Stimulated activated CD4-positive, alpha-beta T cell treated with anti-CD3 and anti-CD28 coated beads, Interleukin-12 subunit alpha, Interleukin-12 subunit beta, amount 100 ng/mL, for 24 hours (primary cell): ENCODE measurements around the gene KCNK5.

ENCODE experiments used
- DNase-seq, 2 experiments: peaks; one replicate each; pipeline ENCODE4 v3.0.0-alpha.2; 2020; ENCODE audit warnings: low read depth in 2 of 2

Gene KCNK5

DNA sequence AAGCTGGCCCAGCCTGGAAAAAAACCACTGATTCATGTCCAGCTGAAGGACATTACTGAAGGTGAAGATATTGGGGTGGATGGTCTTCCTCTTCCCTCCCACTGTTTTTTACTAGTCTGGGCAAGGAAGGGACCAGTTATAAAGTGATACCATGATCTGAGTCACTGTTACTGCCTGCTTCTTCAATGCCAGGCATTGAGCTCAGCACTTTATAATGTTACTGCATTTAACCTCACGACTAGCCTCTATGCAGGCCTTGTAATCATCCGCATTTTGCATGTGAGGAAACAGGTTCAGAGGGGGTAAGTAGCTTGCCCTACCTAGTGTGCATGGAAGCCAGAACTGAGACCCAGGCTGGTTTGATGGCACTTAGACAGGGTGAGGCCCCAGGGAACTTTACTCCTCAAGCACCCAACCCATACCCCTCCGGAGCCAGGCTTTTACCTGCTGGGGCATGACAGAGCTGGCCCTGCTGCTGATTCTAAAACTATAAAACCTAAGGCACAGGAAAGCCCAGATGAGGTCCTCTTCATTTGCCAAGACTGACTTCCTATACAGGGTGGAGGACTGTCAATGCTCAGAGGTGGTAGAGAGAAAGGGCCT is 11.0 kb upstream of the KCNK5 start:
- DNase-seq = no peak

GRCh38 chr6:39239527-39240154 is 10.4 kb upstream of the KCNK5 start:
- no peak for DNase-seq

DNA sequence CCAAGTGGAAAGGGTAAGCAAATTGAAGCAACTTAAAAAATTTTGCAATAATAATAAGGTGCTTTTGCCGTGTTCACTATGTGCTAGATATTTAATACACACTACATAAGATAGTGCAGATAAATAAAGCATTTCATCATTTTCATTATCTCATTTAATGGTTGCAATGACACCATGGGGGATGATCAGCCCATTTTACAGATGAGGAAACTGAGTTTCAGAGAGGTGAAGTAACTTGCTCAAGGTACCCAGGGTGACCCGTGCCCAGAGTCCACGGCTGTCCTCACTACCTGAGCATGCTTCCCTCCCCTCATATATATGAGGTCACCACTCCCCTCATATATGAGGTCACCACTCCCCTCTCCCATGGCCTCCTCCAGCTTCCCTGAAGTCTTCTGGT is 7.5 kb upstream of the KCNK5 start:
- DNase-seq = no peak

- DNase-seq = no peak
Observed at GRCh38 chr6:39233333-39233732, 4.1 kb upstream of the KCNK5 start.

DNA sequence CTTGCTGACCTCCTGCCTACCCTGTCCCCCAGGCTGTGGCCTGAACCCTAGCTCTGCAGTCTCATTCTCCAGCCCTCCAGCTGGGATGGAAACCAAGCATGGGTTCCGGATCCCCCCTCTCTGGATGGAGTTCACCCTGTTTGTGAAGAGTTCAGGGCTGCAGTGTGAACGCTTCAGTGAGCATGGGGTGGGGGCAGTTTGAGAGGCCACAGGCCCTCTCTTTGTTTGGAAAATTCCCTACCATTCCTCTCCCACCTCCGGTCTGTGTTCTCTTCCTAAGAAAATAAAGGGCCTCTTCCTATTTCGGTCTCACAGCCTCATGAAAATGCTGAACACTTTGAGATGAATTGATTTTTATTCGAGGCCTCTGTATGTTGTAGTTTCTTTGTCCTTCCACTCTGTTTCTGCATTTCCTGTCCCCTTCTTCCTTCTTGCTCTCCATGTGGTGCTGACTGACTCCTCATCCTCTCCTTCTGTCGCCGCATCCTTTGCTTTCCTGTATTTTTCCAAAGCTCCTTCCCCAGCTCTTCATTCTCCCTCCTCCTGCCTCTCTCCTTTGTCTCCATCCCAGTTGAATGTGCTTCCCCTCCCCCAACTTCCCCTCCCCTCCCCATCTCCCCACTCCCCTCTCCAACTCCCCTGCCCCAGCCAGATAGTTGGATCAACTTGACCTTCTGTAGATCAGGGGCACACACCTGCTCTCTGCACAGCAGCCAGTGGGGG is 2.4 kb upstream of the KCNK5 start:
- no peak for DNase-seq

DNA sequence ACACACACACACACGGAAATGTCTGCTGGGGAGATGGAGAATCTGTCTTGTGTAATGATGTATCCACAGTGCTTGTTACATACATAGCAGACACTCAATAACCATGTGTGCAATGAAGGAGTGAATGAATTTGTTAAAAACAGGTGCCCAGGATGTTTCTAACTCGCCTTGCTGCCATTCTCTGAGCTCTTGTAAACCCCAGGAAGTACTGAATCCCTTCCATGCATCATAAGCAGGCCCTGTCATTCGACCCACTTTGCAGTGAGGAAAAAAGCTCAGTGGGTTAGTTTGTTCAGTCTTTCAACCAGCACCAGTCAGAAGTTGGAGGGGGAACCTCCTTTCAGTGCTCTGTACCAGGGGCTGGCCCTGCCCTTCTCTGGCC is 1.4 kb upstream of the KCNK5 start:
- no peak for DNase-seq

- DNase-seq = peak in 1 of 2 experiments; percentile 53
Observed at GRCh38 chr6:39228111-39228971, 934 bp downstream of the KCNK5 start.

DNA sequence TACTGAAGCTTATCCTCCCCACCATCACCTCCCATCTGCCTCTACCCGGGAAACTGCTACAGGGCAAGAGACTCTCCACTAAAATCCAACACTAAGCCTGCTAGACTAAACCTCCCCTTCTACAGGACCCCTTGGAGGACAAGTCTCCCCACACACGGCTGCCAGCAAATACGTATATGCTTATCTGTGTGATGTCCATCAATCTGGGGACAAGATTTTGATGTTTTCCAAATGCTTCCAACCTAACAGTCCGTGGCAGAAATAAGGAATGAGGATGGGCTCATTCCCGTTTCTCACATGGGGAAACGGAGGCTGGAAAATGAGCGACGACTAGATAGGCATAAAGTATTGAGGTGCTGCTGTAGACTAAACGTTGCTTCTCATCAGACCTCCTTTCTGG is 1.8 kb downstream of the KCNK5 start:
- no peak for DNase-seq

DNA sequence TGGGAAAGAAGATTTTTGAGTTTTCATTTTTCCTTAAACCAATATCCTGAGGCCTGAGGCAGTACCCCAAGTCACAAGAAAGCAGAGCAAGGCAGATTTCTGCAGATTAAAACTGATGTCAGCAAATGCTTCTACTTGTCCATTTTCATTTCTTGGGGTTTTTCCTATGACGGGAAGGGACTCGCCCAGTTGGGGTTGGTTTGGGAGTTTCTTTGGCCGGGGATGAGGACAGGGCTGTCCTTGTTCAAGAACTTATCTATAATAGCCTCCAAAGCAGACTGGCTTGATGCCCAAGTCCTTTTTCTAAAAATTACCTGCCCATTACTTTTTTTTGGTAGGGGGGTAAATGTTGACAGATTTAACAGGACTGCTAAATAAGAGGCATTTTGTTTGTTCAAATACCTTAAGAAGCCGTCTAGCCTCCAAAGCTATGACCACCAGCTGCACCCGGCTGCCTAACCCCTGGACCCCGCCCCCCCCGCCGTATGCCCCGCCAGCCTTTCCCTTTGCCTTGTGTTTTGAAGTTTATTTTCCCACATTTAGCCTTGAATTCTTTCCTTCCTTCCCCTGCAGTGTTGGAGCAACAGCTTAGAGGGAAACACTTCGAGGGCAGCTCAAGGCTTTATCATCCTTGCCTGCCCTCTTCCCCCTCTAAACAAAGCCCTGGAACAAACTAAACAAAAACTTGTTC is 2.5 kb downstream of the KCNK5 start:
- no peak for DNase-seq

DNA sequence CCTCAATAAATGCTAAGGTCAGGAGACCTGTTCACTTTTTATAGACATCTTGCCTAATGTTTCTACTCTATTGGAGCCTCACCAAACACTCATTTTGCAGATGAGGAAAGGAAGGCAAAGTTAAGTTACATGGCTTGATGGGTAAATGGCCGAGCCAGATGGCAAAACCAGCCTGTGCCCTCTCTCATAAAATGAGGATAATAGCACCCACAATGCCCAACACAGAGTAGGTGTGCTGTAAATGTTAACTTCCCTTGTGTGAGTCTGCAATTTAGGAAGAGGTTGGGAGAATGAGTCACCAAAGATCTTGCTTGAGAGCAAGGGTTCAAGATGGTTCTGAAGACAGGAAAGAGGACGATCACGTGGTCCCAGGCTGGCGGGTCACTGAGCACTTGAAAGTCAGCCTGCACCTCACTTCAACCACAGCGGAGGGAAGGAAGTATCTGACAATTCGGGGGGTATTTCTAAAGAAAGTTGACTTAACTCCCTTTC is 3.3 kb downstream of the KCNK5 start:
- peak in 1 of 2 experiments; percentile 45 for DNase-seq

GRCh38 chr6:39225543-39225942 is 3.7 kb downstream of the KCNK5 start:
- no peak for DNase-seq

DNA sequence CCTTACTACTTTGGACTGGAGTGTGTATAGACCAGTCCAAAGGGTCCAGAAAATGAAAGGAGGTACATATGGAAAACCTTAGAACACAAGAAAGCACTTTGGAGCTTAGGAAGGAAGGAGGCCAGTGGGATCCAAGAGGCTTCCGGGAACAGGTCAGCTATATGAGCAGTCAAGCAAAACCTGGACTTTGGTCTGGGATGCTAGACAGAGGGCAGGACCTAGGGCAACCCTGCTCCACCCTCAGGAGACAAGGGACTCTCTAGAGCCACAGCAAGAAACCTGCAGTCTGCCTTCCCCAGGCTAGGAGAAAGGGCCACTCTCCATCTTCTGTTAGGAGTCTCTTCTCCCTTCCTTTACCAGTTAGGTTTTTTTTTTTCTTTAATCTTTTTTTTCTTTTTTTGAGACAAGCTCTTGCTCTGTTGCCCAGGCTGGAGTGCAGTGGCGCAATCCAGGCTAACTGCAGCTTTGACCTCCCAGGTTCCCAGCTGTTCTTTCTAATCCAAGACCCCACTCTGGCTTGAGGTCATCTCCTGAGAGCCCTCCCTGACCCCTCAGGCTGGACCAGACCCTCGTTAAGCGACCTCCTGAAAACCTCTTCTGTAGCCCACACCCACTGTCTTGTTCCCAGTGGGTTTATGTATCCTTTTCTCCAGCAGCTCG is 4.6 kb downstream of the KCNK5 start:
- DNase-seq = no peak

- no peak for DNase-seq
Observed at GRCh38 chr6:39224011-39224410, 5.3 kb downstream of the KCNK5 start.

DNA sequence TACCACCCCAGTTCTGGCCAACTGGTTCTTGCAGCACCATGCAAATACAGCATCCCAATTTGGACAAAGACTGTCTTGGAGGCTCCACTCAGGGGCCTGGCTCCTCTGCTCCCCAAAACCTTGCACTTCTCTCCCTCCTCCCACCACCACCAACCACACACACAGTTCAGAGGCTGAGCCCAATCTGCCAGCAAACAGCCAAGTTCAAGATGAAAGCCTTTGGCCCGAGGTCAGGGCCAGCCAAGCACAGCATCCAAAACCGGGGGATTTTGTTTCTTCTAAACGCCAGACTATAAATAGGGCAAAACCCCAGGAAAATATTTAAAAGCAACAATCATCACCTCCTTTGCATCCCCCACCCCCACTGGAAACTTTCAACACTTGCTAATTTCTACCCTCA is 5.7 kb downstream of the KCNK5 start:
- DNase-seq = no peak

DNA sequence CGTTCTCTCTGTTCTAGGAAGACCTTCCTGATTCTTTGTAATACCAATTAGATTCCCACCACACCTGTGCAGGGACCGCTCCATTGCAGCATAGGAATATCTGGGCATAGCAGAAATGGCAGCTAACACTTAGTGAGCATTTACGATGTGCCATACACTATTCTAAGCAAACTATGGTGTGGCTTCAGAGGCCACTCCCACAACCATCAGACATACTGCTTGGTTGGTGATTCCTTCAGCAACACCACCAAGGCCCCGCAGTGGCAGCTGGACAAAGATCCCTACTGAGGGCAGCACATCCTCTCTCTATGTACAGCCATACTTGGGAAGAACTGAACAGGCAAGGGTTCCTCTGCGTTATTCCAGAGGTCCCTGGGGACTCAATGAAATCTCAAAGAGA is 6.2 kb downstream of the KCNK5 start:
- DNase-seq = no peak

GRCh38 chr6:39221779-39222641 is 7.3 kb downstream of the KCNK5 start:
- DNase-seq = no peak

- no peak for DNase-seq
Observed at GRCh38 chr6:39221115-39221514, 8.2 kb downstream of the KCNK5 start.

DNA sequence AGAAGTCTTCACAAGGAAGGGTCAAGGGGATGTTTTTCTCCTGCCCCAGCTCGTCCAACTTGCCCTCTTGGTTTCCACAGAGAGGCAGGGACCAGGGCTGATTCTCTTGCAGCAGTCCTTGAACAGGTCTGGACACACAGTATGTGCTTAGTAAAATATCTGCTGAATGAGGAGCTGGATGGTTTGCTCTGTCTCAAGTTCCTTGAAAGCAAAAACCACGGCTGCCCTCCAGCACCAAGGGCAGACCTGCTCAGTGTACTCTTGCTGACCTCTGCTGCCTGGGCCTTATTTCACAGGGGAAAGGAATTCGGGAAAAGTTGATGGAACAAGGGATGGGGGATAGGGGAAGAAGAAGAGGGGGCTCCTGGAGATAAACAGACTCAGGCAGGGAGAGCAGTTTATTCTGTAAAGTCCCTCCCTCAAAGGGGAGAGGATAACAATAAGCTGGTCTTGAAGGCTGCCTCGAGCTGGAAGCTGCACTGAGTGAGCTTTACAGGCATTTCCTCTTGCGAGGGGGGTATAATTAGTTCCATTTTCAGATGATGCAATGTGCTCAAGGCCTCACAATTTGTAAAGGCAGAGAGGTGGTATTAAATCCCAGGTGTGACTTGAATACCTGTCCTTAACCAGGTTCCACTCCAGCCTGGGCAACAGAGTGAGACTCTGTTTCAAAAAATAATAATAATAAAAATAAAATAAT is 10.3 kb downstream of the KCNK5 start:
- DNase-seq = no peak

GRCh38 chr6:39217177-39217864 is 12.0 kb downstream of the KCNK5 start:
- DNase-seq = no peak
